ENCODE data around the gene SOX5.

The SOX5 gene

GRCh38 chr12:23949348-23950209 lies at the start of gene SOX5:
Gene SOX5 (minus strand): TSS chr12:23949670. CDS start chr12:23949601, 69 bp downstream.
- DNase-seq = no peak

DNA sequence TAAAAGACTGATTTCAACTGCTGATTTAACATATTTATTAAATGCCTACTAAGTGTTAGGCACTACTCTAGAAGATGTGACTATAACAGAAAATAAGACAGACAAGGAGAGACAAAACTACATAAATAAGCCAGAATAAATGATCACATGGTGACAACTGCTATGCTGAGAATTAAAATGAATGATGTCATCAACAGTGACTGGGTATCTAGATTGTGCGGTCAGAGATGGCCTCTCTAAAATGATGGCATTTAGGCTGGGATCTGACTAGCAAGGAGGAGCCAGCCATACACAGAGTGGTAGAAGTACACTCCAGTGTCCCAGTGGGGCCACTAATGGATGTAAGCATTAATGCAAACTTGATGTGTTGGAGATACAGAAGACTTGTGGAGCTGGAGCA lies 37.6 kb upstream of the SOX5 start:
- no peak for DNase-seq

DNA sequence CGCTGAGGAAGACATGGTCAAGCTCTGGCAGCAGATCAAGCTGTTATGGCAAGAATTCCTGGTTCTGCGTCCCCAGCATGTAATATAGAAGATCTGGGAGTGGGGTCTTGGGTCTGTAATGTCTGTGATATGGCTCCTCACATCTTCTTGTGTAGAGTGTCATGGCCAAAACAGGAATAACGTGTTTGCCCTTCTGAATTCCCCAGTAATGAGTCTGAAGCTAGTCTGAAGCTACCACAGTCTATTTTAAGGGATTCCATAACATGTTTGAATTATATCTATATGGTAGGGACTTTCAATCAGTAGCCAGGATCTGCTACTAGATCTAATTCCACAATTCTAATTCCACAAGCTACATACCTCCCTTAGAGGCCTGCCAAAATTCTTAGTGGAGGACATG lies 31.4 kb upstream of the SOX5 start:
- DNase-seq = no peak

DNA sequence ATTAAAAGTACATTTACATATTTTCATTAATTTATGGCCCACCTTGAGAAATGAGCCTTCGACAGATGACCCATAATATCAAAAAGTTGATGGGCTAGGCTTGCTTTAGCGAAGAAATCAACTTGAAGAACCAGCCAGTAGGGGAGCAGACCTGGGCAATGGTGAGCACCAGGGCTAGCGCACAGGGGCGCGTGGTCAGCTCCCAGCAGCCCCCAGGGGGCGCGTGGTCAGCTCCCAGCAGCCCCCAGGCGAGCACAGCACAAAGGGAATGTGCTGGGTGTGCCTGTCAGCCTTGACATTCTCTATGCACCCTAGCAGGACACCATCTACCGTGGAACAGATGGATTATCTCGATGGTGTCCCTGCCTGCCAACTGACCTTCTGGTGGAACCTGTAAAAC lies 15.3 kb upstream of the SOX5 start:
- DNase-seq = no peak

GRCh38 chr12:23959826-23960225 lies 10.4 kb upstream of the SOX5 start:
- DNase-seq = no peak

- DNase-seq = no peak
Observed at GRCh38 chr12:23954332-23954731, 4.9 kb upstream of the SOX5 start.

DNA sequence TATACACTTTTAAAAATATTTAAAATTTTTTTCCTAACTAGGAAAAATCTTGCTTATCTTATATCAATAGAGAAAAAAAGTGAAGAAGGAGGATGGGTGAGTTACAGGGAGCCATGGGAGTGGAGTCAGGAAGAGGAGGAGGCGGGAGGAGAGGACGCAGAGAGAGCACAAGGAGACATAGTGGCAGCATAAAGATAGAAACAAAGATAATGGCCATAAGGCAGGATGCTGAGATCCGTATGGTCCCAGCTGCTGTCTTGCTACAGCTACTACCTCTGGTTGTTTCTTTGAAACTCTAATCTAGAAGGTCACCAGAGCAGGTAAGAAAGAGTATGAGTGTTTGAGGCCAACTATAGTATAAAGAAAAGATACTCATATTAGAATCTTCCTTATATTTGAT lies 2.6 kb upstream of the SOX5 start:
- DNase-seq = no peak

DNA sequence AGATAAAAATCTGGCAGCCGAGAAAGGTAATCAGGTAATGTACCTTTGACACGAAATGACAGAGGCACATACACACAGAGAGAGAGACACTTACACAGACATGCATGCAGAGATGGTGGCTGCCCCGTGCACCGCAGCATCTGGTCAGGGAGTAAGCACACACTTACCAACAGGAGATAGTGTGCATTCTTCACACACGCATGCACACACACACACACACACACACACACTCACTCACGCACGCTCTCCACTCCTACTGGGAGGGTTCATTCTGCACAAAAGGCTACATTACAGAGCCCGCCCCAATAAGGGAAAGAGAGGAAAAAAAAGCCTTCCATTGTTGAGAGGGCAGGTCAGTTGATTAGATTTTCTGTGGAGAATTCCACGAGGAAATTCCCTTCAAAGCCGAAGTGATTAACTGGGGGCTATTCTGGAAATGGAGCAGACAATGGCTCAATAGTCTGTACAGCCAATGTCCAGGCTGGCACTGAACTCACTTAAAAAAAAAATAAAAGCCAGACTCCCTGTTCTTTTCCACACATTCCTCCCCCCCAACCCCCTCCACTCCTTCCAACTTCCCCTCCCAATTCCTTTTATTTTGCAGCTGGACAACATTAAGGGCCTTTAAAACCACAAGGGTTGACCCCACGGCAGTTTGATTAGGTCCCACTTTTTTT lies 1.4 kb upstream of the SOX5 start:
- DNase-seq = no peak

DNA sequence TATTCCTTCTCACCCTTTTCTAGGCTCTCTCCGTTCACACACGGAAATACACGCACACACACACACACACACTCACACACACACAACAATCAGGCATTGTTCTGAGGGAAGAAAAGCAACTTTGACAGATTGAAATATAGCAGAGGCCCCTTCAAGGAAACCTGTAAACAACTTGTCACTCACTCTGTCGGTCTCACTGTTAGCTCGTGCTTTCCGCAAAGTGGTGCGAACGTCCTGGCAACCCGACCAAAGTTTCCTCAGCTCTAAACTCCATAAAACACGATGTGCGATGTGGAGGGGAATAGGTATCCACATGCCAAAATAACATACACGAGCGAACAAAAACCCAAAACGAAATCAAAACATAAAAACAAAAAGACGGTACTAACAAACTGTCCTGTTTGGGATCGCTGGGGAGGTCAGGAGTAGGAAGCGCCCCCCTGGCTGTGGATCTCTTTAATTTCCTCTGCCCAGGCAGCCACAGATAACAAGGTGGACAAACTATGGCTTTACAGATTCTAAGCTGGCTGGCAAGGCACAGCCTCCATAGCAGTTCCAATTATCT lies 822 bp upstream of the SOX5 start:
- DNase-seq = no peak

DNA sequence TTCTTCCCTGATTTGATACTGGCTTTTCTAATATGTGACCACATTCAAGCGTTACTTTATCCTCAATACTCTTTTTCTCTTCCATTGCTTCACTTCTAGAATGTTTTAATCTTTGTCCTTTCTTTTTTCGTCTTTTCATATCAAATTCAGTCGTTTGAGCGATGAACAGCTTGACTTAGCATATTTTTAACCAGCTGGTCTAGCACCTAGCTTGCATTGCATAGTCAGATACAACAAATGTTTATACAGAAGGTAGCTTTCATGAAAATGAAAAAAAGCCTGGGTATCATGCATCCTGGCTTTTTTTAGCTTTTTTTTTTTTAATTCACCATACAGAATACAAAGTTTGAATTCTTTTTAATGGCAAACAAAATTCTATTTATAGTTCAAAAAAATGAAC lies 1.2 kb downstream of the SOX5 start:
- no peak for DNase-seq

DNA sequence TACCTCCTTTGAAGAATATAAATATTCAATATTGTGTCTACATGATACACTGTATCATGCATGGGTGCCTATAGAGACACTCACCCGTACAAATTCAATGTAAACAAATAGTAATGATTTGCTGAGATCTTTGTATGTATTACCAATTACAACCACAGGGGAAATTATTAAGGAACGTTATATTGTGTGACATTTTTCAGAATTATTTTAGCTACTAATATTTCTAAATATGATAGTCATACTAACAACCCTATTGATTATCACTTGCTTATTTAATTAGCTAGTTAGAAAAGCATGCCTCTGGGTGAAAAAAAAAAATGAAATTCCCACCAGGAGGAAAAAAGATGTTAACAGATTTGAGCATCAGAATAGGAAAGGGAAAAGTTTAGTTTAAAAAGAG lies 2.1 kb downstream of the SOX5 start:
- DNase-seq = no peak

DNA sequence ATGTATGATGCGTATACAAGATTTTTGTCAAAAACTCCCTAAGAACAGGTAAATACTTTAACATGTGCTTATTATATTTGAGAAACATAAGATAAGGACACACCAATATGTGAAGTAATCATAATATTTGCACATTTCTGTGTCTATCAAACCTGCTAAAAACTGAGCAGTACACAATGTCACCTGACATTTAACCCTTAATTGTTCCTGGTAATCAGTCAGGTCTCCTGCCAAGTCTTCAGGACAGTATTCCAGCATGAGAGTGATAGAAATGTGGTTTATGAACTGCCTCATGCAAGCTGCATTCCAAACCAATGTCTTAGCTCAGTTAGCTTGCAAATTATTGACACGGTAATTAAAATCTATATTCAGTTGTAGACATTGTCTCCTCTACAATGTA lies 4.2 kb downstream of the SOX5 start:
- no peak for DNase-seq

GRCh38 chr12:23944067-23944466 lies 5.4 kb downstream of the SOX5 start:
- DNase-seq = no peak

- DNase-seq = no peak
Observed at GRCh38 chr12:23942841-23943240, 6.6 kb downstream of the SOX5 start.

DNA sequence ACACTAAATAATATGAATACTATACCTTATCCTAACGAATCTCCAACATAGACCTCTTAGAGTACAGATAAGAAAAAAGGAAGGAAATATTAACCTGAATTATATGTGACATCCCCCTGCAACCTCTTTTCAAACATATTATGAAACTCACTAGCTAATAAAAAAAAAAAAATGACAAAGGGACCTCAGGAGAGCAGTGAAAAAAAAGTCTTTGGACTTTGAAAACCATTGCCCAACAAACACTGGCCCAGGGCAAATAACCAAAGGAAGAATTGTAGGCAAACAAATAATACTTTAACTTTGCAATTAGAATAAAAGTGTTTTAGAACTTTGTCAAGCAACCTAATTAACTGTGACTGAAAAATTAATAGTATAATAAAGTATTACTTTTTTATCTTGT lies 7.7 kb downstream of the SOX5 start:
- no peak for DNase-seq

- DNase-seq = no peak
Observed at GRCh38 chr12:23938422-23938821, 11.0 kb downstream of the SOX5 start.

DNA sequence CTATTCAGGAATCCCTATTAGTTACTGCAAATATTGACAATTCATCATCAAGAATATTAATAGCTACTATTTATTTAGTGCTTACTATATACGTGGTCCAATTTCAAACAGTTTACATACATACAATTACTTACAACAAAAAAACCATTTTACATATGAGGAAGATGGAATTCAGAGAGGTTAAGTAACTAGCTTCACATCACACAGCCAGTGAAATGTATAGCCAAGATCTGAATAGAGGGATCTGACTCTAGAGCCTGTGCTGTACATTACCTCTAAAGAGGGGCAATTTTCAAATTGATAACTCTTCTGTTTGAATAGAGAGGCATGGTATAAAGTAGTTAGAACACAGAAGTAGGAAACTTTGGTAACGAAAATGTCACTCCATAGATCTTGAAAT lies 18.3 kb downstream of the SOX5 start:
- no peak for DNase-seq

DNA sequence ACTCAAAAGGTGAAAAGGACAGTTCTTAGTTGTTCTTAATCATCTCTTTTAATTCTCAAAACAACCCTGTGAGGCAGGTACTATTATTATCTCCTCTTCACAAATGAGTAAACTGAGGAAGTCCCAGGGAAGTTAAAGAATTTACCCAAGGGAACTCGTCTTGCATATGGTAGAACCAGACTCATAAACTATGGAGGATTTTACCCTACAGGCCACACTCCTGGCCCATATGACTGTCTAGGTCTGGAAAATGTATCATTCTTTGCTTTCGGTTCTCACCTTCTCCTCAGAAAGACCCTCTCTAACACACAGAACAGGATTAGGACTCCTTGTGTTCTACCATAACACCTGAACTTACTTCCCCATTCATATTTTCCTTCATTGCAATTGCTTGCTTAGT lies 18.9 kb downstream of the SOX5 start:
- no peak for DNase-seq

- no peak for DNase-seq
Observed at GRCh38 chr12:23929906-23930305, 19.6 kb downstream of the SOX5 start.

GRCh38 chr12:23927907-23928306 lies 21.6 kb downstream of the SOX5 start:
- no peak for DNase-seq

- no peak for DNase-seq
Observed at GRCh38 chr12:23921099-23921856, 28.2 kb downstream of the SOX5 start.

GRCh38 chr12:23911574-23911973 lies 37.9 kb downstream of the SOX5 start:
- DNase-seq = no peak

DNA sequence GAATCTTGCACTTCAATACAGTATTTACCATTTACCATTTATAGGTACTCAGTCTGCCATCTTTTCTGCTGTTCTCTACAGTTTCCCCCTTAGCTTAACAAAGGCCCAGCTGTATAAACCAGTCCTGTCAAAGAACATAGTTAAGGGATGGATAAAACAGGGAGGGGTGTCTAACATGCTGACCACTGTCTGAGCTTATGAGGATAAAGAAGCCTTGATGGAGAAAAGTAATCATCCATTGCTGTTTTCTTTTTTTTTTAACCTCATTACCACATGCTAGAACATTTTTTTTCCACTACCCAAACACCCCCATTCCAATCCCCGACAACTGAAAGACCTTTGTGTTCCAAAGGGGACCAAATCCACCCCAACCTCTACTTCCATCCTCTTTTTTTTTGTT lies 39.9 kb downstream of the SOX5 start:
- no peak for DNase-seq

DNA sequence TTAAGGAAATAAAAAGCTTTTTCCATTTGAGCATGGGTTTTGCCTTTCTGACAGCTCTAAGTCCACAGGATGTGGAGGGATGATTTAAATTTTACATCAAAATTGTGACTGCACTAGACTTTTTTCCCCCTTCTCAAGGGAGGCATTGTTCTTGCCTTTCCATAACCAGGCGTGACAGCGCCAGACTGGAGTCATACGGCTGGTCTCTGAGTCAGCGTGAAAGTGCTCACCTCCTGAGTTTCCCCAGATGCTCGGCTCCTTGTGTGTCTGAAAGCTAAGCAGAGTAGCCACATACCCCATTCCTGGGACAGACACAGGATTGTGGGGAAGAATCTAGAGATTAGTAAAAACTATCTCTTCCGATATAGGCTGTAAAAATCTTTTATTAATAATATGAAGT lies 43.1 kb downstream of the SOX5 start:
- no peak for DNase-seq
